Measurements from ENCODE around the gene DIP2A. TPM values are rescaled to one million over a fixed set of nuclear protein-coding genes. Genes with fewer than 3 reads are reported as not detected.

Gene DIP2A
- total and polyA plus RNA-seq, 2 experiments from 2014 or later = 18.5 to 36.3 TPM

DNA sequence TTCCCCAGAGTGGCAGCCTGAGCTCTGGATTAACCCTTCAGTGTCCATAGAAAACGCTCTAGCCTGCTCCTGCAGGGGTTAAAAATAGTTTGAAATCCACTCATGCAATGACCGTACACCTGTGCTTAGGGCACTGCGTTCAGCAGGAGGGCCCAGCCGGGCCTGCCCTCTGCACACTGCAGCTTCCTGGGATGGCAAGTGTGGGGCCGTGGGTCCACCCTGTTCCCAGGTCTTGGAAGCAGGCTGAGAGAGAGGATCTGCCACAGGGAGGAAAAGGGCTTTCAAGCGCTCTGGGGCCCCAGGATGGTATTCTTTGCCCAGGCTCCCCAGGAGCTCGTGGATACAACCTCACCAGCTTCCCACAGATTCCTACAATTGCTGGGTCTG lies 147.7 kb downstream of the DIP2A start (continued):
- TF ChIP-seq, protein P1, sequence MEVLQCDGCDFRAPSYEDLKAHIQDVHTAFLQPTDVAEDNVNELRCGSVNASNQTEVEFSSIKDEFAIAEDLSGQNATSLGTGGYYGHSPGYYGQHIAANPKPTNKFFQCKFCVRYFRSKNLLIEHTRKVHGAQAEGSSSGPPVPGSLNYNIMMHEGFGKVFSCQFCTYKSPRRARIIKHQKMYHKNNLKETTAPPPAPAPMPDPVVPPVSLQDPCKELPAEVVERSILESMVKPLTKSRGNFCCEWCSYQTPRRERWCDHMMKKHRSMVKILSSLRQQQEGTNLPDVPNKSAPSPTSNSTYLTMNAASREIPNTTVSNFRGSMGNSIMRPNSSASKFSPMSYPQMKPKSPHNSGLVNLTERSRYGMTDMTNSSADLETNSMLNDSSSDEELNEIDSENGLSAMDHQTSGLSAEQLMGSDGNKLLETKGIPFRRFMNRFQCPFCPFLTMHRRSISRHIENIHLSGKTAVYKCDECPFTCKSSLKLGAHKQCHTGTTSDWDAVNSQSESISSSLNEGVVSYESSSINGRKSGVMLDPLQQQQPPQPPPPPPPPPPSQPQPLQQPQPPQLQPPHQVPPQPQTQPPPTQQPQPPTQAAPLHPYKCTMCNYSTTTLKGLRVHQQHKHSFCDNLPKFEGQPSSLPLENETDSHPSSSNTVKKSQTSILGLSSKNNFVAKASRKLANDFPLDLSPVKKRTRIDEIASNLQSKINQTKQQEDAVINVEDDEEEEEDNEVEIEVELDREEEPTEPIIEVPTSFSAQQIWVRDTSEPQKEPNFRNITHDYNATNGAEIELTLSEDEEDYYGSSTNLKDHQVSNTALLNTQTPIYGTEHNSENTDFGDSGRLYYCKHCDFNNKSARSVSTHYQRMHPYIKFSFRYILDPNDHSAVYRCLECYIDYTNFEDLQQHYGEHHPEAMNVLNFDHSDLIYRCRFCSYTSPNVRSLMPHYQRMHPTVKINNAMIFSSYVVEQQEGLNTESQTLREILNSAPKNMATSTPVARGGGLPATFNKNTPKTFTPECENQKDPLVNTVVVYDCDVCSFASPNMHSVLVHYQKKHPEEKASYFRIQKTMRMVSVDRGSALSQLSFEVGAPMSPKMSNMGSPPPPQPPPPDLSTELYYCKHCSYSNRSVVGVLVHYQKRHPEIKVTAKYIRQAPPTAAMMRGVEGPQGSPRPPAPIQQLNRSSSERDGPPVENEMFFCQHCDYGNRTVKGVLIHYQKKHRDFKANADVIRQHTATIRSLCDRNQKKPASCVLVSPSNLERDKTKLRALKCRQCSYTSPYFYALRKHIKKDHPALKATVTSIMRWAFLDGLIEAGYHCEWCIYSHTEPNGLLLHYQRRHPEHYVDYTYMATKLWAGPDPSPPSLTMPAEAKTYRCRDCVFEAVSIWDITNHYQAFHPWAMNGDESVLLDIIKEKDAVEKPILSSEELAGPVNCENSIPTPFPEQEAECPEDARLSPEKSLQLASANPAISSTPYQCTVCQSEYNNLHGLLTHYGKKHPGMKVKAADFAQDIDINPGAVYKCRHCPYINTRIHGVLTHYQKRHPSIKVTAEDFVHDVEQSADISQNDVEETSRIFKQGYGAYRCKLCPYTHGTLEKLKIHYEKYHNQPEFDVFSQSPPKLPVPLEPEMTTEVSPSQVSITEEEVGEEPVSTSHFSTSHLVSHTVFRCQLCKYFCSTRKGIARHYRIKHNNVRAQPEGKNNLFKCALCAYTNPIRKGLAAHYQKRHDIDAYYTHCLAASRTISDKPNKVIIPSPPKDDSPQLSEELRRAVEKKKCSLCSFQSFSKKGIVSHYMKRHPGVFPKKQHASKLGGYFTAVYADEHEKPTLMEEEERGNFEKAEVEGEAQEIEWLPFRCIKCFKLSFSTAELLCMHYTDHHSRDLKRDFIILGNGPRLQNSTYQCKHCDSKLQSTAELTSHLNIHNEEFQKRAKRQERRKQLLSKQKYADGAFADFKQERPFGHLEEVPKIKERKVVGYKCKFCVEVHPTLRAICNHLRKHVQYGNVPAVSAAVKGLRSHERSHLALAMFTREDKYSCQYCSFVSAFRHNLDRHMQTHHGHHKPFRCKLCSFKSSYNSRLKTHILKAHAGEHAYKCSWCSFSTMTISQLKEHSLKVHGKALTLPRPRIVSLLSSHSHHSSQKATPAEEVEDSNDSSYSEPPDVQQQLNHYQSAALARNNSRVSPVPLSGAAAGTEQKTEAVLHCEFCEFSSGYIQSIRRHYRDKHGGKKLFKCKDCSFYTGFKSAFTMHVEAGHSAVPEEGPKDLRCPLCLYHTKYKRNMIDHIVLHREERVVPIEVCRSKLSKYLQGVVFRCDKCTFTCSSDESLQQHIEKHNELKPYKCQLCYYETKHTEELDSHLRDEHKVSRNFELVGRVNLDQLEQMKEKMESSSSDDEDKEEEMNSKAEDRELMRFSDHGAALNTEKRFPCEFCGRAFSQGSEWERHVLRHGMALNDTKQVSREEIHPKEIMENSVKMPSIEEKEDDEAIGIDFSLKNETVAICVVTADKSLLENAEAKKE (CRISPR knock-in tag; IDR thresholded peaks at IDR 0.05) = no peak
- TF ChIP-seq ZNF114 (CRISPR knock-in tag; IDR thresholded peaks at IDR 0.05) (no peak), JUNB (IDR thresholded peaks at IDR 0.05; ENCODE audit: unreplicated experiment) (no peak), POLR2AphosphoS5 (IDR thresholded peaks at IDR 0.05; ENCODE audit: low read depth) (no peak), ZNF331 (CRISPR knock-in tag; IDR thresholded peaks at IDR 0.05; ENCODE audit: low read depth) (no peak), EZH2 (IDR thresholded peaks at IDR 0.05; ENCODE audit: low read depth, unreplicated experiment) (no peak), EZH2phosphoT487 (IDR thresholded peaks at IDR 0.05; ENCODE audit: unreplicated experiment) (no peak)
- TF ChIP-seq, protein P2, sequence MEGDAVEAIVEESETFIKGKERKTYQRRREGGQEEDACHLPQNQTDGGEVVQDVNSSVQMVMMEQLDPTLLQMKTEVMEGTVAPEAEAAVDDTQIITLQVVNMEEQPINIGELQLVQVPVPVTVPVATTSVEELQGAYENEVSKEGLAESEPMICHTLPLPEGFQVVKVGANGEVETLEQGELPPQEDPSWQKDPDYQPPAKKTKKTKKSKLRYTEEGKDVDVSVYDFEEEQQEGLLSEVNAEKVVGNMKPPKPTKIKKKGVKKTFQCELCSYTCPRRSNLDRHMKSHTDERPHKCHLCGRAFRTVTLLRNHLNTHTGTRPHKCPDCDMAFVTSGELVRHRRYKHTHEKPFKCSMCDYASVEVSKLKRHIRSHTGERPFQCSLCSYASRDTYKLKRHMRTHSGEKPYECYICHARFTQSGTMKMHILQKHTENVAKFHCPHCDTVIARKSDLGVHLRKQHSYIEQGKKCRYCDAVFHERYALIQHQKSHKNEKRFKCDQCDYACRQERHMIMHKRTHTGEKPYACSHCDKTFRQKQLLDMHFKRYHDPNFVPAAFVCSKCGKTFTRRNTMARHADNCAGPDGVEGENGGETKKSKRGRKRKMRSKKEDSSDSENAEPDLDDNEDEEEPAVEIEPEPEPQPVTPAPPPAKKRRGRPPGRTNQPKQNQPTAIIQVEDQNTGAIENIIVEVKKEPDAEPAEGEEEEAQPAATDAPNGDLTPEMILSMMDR (conservative IDR thresholded peaks at IDR 0.05; ENCODE audit: low read depth in 2 of 2) = no peak

DNA sequence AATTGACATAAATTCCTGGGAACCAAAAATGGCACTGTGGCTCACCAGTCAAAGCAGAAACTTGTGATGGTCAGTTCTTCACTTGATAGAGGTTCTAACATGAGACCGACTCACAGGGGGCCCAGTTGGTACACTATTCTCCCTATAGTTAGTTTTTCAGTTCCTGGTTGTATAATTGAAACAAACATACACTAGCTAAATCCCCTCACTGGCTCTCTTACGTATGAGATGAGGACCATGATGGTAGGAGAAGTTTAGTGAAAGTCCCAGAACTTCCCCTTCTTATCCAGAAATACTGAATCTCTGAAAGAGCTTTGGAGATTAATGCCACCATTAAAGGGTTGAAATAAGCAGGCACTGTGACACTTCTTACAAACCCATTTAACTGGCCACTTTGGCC lies 148.9 kb downstream of the DIP2A start:
- Mint-ChIP-seq H3K4me1 (peaks cover 27% of the 10 kb centered on the region), H3K4me3 (no peak overlapping the region), H3K27me3 (ENCODE audit: insufficient read depth, low read depth, poor library complexity) (no peaks in the 10 kb centered on the region), H3K27ac (no peak overlapping the region), H3K36me3 (ENCODE audit: low read depth) (0 out of 3 replicates have a peak, but pooled peaks cover 2% of the 10 kb centered on the region), H3K9me3 (peaks cover 9% of the 10 kb centered on the region; the same call in 2 of the 3 replicates)
- Histone ChIP-seq H3K4me3 (no peak overlapping the region), H3K9me2 (ENCODE audit: insufficient read depth) (no peaks in the 10 kb centered on the region), H2AFZ (no peak overlapping the region), H3K27me3 (ENCODE audit: insufficient read depth) (no peaks in the 10 kb centered on the region), H3K36me3 (ENCODE audit: insufficient read depth) (no peaks in the 10 kb centered on the region), H4K20me1 (replicated peaks; ENCODE audit: insufficient read depth) (no peaks in the 10 kb centered on the region), H3K4me1 (ENCODE audit: insufficient read depth) (peaks cover 27% of the 10 kb centered on the region), H3F3A (replicated peaks; ENCODE audit: low read depth) (no peaks in the 10 kb centered on the region), H3K79me2 (replicated peaks; ENCODE audit: insufficient read depth) (no peaks in the 10 kb centered on the region), H3K27ac (ENCODE audit: low read depth) (no peak overlapping the region), H3K4me2 (no peak overlapping the region)
- no peak for ATAC-seq
- TF ChIP-seq, protein P3, sequence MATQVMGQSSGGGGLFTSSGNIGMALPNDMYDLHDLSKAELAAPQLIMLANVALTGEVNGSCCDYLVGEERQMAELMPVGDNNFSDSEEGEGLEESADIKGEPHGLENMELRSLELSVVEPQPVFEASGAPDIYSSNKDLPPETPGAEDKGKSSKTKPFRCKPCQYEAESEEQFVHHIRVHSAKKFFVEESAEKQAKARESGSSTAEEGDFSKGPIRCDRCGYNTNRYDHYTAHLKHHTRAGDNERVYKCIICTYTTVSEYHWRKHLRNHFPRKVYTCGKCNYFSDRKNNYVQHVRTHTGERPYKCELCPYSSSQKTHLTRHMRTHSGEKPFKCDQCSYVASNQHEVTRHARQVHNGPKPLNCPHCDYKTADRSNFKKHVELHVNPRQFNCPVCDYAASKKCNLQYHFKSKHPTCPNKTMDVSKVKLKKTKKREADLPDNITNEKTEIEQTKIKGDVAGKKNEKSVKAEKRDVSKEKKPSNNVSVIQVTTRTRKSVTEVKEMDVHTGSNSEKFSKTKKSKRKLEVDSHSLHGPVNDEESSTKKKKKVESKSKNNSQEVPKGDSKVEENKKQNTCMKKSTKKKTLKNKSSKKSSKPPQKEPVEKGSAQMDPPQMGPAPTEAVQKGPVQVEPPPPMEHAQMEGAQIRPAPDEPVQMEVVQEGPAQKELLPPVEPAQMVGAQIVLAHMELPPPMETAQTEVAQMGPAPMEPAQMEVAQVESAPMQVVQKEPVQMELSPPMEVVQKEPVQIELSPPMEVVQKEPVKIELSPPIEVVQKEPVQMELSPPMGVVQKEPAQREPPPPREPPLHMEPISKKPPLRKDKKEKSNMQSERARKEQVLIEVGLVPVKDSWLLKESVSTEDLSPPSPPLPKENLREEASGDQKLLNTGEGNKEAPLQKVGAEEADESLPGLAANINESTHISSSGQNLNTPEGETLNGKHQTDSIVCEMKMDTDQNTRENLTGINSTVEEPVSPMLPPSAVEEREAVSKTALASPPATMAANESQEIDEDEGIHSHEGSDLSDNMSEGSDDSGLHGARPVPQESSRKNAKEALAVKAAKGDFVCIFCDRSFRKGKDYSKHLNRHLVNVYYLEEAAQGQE (IDR thresholded peaks at IDR 0.05; ENCODE audit: unreplicated experiment) = no peak
- TF ChIP-seq EZH2phosphoT487 (IDR thresholded peaks at IDR 0.05; ENCODE audit: unreplicated experiment) (no peak), NANOG (IDR thresholded peaks at IDR 0.05; ENCODE audit: borderline replicate concordance) (no peak), JUNB (IDR thresholded peaks at IDR 0.05; ENCODE audit: unreplicated experiment) (no peak)
- TF ChIP-seq, protein P2 (conservative IDR thresholded peaks at IDR 0.05; ENCODE audit: low read depth in 2 of 2) = no peak
- no peak for DNase-seq (ENCODE audit: low spot score)

All from GM23338 (cell line).